ENCODE data around the gene PER1.

DNA sequence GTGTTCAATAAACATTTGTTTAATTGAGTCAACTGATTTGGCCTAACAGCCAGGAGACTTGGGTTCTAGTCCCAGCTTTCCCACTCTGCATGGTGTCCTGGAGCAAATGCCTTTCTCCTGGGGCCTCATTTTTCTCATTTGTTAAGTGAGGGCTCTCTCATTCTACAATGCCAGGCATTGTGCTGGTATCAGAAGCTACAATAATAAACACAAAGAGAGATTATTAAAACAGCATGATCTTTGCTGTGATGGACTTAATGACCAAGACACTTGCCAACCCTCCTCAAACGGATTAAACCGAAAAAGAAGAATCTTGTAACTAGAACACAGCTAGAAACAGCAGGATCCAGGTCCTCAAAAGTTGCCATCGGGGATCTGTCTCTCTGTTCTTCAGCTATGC, 15.3 kb upstream of the PER1 start:
- TF ChIP-seq EP300 (IDR thresholded peaks at IDR 0.05; ENCODE audit: low read depth) (no peak), CTCF (IDR thresholded peaks at IDR 0.05) (no peak), POLR2A (IDR thresholded peaks at IDR 0.05) (no peak), POLR2AphosphoS5 (IDR thresholded peaks at IDR 0.05) (no peak)

Data from transverse colon (tissue), 4 donors.